Thymus (tissue), 11 donors: Measurements from ENCODE around the gene ADGRB3. TPM values are rescaled to one million over a fixed set of nuclear protein-coding genes. Genes with fewer than 3 reads are reported as not detected.
"Not testable (repeated sequence)": the region's sequence is repeated elsewhere in the genome, so short reads cannot be mapped to it uniquely, and the experiment has no call there.

Experiments
- DNase-seq, 9 donors: peaks; one replicate each; pipeline ENCODE4 v3.0.0-alpha.2; 2013; ENCODE audit warnings: low spot score in 9 of 9, low read depth in 6 of 9, missing footprints in 1 of 9
- H3K27ac ChIP-seq, 2 donors: one replicate each; pipeline ENCODE4 v1.5.1; 2013; ENCODE audit warnings: control low read depth in 1 of 2, low read depth in 1 of 2, low read length in 1 of 2, mild to moderate bottlenecking in 1 of 2, moderate library complexity in 1 of 2
- H3K27me3 ChIP-seq, 2 donors: one replicate each; pipeline ENCODE4 v1.5.1; 2013; ENCODE audit warnings: low read length in 1 of 2; ENCODE audit not compliant: control insufficient read depth in 2 of 2, insufficient read depth in 1 of 2
- H3K36me3 ChIP-seq, 2 donors: one replicate each; pipeline ENCODE4 v1.5.1; 2013; ENCODE audit warnings: low read length in 1 of 2, mild to moderate bottlenecking in 1 of 2, moderate library complexity in 1 of 2; ENCODE audit not compliant: control insufficient read depth in 2 of 2, insufficient read depth in 2 of 2
- H3K4me1 ChIP-seq, 2 donors: one replicate each; pipeline ENCODE4 v1.5.1; 2013; ENCODE audit warnings: low read length in 2 of 2; ENCODE audit not compliant: control insufficient read depth in 2 of 2, insufficient read depth in 2 of 2
- H3K4me3 ChIP-seq, 2 donors: one replicate each; pipeline ENCODE4 v1.5.1; 2013; ENCODE audit warnings: low read length in 2 of 2, control low read depth in 1 of 2, mild to moderate bottlenecking in 1 of 2
- H3K9me3 ChIP-seq, 2 donors: one replicate each; pipeline ENCODE4 v1.5.1; 2013; ENCODE audit warnings: low read length in 1 of 2, mild to moderate bottlenecking in 1 of 2; ENCODE audit not compliant: control insufficient read depth in 2 of 2, insufficient read depth in 1 of 2
- WGBS: extraction: QIAGEN DNeasy Blood & Tissue Kit; methylation state at CpG from one replicate; pipeline ENCODE4 v1.1.7; 2013; 5-methylcytosine and 5-hydroxymethylcytosine counted together
- polyA plus RNA-seq: library from polyadenylated mRNA; stranded (reverse); fragments of 200-250 nt; gene quantifications from one replicate; pipeline ENCODE4 v1.2.3, GENCODE V29; 2013
- total RNA-seq: library from RNA; stranded (reverse); fragments of 120-200 nt; gene quantifications from one replicate; pipeline ENCODE4 v1.2.4, GENCODE V29; 2013
- donor health status: healthy.

The ADGRB3 gene
- total and polyA plus RNA-seq, 2 donors = 0.09 TPM

- H3K4me3 ChIP-seq = no peak overlapping the region
- no peaks in the 10 kb centered on the region for H3K9me3 ChIP-seq
- H3K27ac ChIP-seq = no peak overlapping the region
- no peaks in the 10 kb centered on the region for H3K27me3 ChIP-seq
- DNase-seq = no peak
- H3K36me3 ChIP-seq = no peaks in the 10 kb centered on the region
- WGBS = 89% methylated on average over 1 of the region's 1 CpG
- H3K4me1 ChIP-seq = no peaks in the 10 kb centered on the region
These were observed 139.8 kb downstream of the ADGRB3 start for GRCh38 chr6:68774843-68775242.

- no peaks in the 10 kb centered on the region for H3K9me3 ChIP-seq
- H3K4me1 ChIP-seq = no peaks in the 10 kb centered on the region
- no peak overlapping the region for H3K27ac ChIP-seq
- no peaks in the 10 kb centered on the region for H3K36me3 ChIP-seq
- DNase-seq = no peak
- 86% methylated on average over 2 of the region's 2 CpGs for WGBS
- no peak overlapping the region for H3K4me3 ChIP-seq
- H3K27me3 ChIP-seq = no peaks in the 10 kb centered on the region
These were observed 141.3 kb downstream of the ADGRB3 start for GRCh38 chr6:68776354-68776753.

- Histone ChIP-seq H3K9me3 (no peaks in the 10 kb centered on the region), H3K4me1 (no peaks in the 10 kb centered on the region), H3K36me3 (no peaks in the 10 kb centered on the region), H3K27me3 (no peaks in the 10 kb centered on the region), H3K4me3 (no peak overlapping the region), H3K27ac (no peak overlapping the region)
- DNase-seq = no peak
These were observed 142.9 kb downstream of the ADGRB3 start for GRCh38 chr6:68777956-68778355.

GRCh38 chr6:68778356-68779020 is 143.4 kb downstream of the ADGRB3 start:
- H3K9me3 ChIP-seq = no peaks in the 10 kb centered on the region
- no peak overlapping the region for H3K27ac ChIP-seq
- DNase-seq = peak in 2 of 9 donors; percentile 6 to 9
- no peaks in the 10 kb centered on the region for H3K27me3 ChIP-seq
- no peaks in the 10 kb centered on the region for H3K36me3 ChIP-seq
- H3K4me1 ChIP-seq = no peaks in the 10 kb centered on the region
- no peak overlapping the region for H3K4me3 ChIP-seq
- WGBS = 53% methylated on average over 5 of the region's 5 CpGs

GRCh38 chr6:68779366-68779765 is 144.3 kb downstream of the ADGRB3 start:
- no peaks in the 10 kb centered on the region for H3K9me3 ChIP-seq
- H3K27me3 ChIP-seq = no peaks in the 10 kb centered on the region
- no peak for DNase-seq
- no peaks in the 10 kb centered on the region for H3K4me1 ChIP-seq
- no peaks in the 10 kb centered on the region for H3K36me3 ChIP-seq
- no peak overlapping the region for H3K4me3 ChIP-seq
- no peak overlapping the region for H3K27ac ChIP-seq
- 79% methylated on average over 2 of the region's 2 CpGs for WGBS

GRCh38 chr6:68790128-68790527 is 155.0 kb downstream of the ADGRB3 start:
- not testable (repeated sequence) for H3K36me3 ChIP-seq, H3K4me3 ChIP-seq, DNase-seq, H3K9me3 ChIP-seq, H3K27me3 ChIP-seq, H3K27ac ChIP-seq, H3K4me1 ChIP-seq
- 91% methylated on average over 6 of the region's 6 CpGs for WGBS

GRCh38 chr6:68814976-68815375 is 179.9 kb downstream of the ADGRB3 start:
- H3K36me3 ChIP-seq, H3K4me3 ChIP-seq, H3K27ac ChIP-seq, DNase-seq, H3K4me1 ChIP-seq, H3K27me3 ChIP-seq, H3K9me3 ChIP-seq: not testable (repeated sequence)
- 86% methylated on average over 5 of the region's 5 CpGs for WGBS

GRCh38 chr6:68826501-68826900 is 191.4 kb downstream of the ADGRB3 start:
- Histone ChIP-seq H3K4me1 (no peaks in the 10 kb centered on the region), H3K36me3 (no peaks in the 10 kb centered on the region), H3K27me3 (no peaks in the 10 kb centered on the region), H3K27ac (no peak overlapping the region), H3K9me3 (no peaks in the 10 kb centered on the region), H3K4me3 (no peak overlapping the region)
- DNase-seq = no peak

- Histone ChIP-seq H3K9me3 (no peaks in the 10 kb centered on the region), H3K4me3 (no peak overlapping the region), H3K4me1 (no peaks in the 10 kb centered on the region), H3K27ac (no peak overlapping the region), H3K27me3 (no peaks in the 10 kb centered on the region), H3K36me3 (no peaks in the 10 kb centered on the region)
- DNase-seq = no peak
- WGBS = 73% methylated on average over 5 of the region's 5 CpGs
These were observed 199.5 kb downstream of the ADGRB3 start for GRCh38 chr6:68834551-68834950.

GRCh38 chr6:68838571-68838970 is 203.5 kb downstream of the ADGRB3 start:
- Histone ChIP-seq H3K4me1 (no peaks in the 10 kb centered on the region), H3K27me3 (no peaks in the 10 kb centered on the region), H3K27ac (no peak overlapping the region), H3K9me3 (no peaks in the 10 kb centered on the region), H3K4me3 (no peak overlapping the region), H3K36me3 (no peaks in the 10 kb centered on the region)
- no peak for DNase-seq
